Measurements from ENCODE around the gene CUZD1.

Gene CUZD1

GRCh38 chr10:122854648-122855047, 9.0 kb upstream of the CUZD1 start:
- peak; percentile 84 for DNase-seq

DNA sequence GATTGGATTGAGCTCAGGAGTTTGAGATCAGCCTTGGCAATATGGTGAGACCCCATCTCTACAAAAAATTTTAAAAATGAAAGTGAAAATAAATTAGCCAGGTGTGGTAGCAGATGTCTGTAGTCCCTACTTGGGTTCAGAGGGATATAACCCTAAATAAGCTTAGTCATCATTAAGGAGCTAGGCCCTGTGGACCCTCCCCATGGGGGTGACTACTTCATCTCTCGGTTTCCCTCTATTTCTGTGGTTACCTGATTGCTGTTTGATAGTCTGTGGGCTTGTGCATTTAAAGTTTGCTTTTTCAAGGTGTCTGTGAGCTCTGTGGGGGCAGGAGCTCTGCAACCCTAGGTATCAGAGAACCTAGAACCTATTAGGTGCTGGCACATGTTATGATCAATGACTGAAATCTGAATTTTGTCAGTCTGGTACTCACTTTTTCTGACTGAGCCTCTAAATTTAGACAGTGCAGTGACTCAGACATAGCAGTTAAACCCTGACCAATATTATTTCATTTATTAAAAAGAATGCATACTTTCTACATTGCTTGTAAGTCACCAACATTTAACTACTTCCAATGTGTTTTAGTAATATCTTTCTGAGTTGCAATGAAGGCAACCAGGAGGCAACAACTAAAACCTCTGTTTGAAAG, 8.1 kb upstream of the CUZD1 start:
- DNase-seq = peak; percentile 58

DNA sequence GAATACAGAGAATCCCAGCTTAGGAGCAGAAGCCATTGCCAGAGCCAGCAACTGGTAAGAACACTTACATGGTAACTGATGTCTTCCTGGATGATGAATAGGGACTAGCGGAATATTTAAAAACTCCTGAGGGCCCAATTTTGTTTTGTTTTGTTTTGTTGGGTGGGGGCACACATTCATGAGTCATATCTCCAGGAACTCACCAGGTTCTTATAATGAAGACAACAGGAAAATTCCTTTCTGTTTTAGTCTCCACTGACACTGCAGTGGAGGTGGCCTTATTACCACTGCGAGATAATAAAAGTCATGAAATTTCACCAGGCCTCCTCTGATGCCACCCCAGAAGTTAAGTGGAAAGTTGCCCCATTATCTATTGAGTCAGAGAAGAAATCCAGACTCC, 6.6 kb upstream of the CUZD1 start:
- peak; percentile 28 for DNase-seq

DNA sequence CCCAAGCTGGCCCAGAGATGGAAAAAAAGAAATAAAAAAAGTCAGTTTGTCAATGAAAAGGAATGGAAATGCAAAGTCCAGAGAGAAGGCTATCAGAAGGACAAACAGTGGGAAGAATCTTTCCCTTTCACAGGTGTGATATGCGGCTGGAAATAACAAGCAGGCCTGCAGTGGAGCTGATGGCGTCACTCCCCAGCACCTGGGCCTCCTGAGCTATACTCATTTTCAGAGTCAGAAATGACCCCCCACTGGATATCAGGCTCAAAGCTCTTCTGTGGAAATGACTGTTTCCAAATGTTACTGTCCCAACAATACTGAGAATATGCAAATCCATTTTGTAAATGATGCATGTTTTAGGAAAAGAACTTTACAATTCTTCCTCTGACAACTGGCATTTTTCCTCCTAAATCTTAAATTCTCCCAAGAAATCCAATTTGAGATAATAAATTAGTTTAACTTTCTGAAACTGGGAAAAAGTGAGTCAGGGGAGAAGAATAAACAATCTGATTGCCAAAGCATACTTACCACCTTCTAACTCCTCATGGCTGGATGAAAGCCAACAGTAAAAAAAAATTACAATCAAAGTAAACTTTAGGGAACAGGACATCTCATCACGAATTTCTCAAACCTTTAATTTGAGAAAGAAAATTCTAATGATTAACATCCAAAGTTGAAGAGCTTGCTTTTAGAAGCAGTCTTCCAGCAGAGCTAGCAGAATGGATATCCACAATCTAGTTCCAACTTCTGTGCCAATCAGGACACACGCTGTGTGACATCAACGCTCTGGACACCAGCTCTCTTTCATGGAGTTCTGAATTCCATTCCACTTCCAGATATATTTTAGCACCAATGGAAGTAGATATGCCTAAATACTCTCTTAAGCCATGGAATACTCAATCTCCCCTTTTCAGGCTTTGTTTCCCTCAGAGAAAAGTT, 5.3 kb upstream of the CUZD1 start:
- DNase-seq = peak; percentile 29

DNA sequence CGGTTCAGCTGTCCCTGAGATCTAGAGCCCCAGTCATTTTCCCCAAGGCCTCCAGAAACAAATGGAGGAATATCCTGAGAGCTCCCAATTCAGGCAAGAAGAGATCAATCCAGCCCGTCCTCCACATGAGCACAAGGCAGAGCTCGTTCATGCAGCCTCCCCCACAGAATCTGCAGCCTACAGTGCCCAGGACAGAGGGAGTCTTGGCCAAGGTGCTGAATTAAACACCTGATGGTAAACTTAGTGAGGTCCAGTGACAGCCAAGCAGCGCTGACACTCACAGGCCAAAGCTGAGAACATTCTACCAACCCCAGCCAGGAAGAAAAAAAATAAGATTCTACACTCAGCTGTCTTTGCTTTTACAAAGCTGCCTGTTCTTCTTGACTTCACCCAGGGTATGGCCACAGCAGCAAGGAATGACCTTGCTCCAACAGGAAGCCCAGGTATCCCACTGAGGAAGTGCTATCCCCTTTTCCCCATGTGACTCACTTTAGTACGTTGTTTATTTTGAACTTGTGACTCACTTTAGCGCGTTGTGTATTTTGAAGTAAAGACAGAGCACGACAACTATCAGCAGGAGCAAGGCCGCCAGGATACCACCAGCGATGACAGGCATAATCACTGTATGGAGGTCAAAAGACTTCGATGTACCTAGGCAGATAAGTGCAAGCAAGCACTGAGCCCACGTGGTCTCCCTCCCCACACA, 4.4 kb upstream of the CUZD1 start:
- DNase-seq = no peak

GRCh38 chr10:122849090-122849489, 3.4 kb upstream of the CUZD1 start:
- DNase-seq = no peak

GRCh38 chr10:122847782-122848604, 2.3 kb upstream of the CUZD1 start:
- DNase-seq = no peak

DNA sequence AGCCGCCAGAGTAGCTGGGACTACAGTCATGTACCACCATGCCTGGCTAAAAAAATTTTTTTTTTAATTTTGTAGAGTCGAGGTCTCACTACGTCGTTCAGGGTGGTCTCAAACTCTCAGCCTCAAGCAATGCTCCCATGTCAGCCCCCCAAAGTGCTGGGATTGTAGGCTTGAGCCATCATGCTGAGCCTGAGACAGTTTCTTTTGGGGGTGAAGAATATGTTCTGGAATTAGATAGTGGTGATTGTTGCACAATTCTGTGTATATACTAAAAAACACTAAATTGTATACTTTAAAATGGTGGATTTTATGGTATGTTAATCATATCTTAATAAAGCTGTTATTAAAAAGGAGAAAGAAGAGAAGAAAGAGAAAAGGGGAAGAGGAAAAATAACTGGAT, 1.5 kb downstream of the CUZD1 start:
- no peak for DNase-seq

DNA sequence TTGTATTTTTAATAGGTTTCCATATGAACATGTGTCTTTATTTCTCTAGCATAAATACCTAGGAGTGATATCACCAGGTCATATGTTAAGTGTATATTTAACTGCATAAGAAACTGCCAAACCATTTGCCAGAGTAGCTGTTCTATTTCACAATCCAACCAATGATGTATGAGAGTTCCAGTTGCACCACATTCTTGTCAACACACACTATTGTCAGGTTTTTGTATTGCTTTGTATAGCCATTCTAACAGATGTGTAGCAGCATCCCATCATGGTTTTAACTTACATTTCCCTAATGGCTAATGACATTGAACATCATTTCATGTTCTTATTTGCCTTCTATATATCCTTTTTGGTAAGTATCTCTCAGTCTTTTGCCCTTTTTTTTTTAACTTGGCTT, 4.1 kb downstream of the CUZD1 start:
- DNase-seq = no peak

DNA sequence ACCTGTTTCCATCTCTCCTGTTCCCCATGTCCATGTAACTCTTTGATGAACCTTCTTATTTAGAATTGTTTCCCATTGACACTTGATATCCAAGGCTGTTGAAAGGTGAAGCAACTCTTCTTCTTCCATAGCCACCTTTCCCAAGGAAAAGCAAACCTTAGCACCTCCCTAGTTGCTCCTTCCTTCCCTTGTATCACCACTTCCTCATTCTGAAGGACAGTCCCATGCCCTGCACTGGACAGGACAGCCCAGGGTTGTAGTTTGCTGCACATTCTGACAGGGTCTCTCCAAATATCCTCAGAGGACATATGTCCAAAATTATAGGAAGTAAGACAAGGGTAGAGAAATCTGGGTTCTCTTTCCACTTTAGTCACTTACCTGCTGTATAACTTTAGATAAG, 6.2 kb downstream of the CUZD1 start:
- DNase-seq = no peak

DNA sequence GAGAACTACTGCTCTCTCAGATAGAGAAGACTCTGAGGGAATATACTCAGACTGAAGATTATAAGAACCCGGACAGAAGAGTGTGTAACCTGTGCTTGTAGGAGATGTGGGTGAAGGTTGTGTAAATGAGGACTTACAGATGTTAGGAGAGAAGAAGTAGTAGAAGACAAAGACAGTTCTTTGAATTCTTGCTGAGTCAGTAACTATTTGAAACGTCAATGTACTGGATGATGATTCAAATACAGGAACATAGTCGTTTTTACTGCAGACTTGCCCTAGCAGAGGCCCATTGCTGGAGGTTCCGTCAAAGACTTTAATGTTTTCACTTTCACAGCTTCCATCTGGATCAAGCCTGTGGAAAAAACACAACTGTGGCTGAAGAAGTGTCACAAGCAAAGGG, 6.8 kb downstream of the CUZD1 start:
- no peak for DNase-seq

DNA sequence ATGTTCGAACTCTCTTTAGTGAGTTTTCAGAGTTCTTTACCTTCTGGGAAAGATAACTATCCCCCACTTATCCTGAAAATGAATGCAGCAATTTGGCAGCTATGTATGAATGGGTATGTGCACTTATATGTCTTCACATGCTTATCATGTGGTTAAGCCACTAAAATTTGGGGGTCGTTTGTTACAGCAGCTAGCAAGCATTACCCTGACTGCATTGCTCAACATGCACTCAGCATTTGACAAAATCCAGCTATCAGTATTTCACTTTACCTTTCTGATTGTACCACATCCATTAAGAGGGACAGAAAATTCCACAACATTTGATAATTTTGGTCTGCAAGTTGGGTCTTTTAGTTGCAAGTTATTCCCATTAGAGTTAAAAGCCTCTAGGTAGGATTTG, 9.7 kb downstream of the CUZD1 start:
- DNase-seq = no peak

- no peak for DNase-seq
Observed at GRCh38 chr10:122830965-122831353, 14.7 kb downstream of the CUZD1 start.

DNA sequence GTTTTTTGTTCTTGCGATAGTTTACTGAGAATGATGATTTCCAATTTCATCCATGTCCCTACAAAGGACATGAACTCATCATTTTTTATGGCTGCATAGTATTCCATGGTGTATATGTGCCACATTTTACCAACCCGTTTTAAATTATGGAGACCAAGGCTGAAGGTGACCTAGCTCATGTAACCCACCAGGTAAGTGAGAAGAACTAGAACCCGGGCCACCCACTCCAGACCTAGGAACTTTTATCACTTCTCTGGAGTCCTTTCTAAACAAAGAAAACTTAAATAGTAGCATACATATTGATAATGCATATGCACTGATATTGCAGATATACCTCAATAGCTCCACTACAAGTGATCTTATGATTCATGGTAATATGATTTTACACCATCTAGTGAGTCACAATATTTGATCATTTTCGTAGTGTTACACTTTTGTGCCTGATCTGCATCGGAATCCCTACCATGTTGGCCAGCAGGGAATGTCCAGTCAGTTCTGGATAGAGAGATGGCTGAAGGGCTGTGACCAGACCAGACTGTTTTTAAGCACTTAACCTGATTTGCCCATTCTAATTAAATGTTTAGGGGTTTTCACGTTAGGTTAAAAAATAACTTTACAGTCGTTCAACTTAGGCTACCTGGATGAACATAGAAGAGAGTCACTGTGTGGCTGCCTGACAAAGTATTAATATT, 15.2 kb downstream of the CUZD1 start:
- no peak for DNase-seq

- DNase-seq = no peak
Observed at GRCh38 chr10:122829454-122829853, 16.2 kb downstream of the CUZD1 start.

DNA sequence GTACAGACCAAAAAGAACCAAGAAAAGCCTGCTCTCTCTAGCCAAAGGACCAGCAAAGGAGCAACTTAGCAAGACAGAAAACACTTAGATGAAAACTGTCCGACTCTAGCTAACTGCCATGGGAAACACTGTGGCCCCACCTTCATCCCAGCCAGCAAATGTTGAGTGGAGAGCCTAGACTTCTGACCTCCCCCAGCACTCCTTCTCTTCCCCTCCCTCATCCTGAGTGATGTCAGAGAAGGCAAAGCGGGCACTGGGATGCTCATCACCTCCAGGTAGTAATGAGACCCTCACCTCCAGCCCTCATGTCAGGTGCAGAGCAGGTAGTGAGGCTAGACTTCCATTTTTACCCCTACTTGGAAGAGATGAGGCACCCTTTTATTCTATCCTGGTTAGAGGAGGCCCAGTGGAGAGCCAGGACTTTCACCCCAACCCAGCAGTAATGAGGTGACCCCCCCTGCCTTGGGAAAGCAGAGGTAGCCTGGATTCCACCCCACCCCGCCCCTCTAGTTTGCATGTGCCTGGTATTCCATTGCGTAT, 16.9 kb downstream of the CUZD1 start:
- no peak for DNase-seq

DNA sequence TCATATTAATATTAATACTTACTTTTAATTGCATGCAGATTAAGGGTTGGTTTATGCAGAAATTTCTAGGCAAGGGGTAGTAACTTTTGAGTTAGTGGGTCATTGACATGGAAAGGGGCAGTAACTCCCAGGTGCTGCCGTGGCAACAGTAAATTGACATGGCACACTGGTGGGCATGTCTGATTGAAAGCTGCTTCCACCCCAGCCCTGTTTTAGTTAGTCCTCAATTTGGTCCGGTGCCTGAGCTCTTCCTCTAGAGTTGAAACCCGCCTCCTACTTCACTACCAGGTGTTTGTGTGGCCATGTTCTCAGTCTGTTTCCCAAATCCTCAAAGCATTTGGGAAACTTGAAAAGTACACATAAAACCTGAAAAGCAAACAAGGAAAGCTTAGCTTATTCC, 18.4 kb downstream of the CUZD1 start:
- DNase-seq = no peak

DNA sequence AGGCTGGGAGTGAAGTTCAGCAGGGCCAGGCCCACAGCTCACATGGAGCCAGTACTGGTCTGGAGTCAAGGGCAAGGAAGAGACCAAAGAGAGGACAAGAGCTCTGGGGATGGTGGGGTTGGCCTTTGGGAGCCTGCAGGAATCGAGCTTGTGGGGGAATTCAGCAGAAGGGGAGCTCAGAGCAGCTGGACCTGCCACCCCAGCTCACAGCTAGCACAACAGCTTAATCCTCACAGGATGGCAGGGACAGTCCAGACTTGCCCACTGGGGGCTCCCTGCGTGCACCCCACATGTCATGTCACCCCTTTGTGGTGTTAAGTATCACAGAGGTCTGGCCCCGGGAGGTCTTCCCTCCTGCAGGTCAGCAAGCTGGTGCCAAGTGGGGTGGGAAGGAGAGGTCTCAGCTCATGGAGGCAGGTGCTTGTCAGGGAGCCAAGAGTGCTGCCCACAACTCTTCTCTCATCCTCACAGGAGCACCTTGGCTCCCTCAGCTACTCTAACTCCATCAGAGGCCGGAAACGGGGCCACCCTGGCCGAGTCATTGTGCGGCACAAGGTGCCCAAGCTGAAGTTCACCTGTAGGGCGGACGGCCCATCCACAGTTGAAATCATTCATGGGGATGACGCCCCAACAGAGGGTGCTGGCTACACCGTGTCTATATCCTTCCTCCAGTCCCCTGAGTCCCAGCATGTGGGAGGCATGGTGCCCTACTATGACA, 22.5 kb downstream of the CUZD1 start:
- DNase-seq = no peak

DNA sequence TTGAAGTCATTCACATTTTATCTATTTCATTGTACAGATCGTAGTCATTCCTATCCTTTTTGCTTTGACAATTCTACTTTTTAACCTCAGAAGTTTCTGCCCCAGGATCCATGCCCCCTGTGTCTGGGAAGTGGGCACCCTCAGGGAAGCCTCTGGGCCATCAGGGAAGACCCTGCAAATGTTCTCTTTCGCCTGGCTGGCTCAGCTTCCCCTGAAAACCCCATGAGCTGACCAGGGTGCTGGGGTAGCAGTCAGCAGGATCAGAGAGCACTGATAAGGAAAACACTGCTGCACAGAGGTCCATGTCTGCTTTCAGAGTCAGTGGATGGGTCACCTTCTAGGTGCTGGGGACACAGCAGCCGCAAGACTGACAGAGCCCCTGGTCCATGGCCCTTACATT, 23.8 kb downstream of the CUZD1 start:
- DNase-seq = no peak

GRCh38 chr10:122815458-122815857, 30.2 kb downstream of the CUZD1 start:
- DNase-seq = no peak

DNA sequence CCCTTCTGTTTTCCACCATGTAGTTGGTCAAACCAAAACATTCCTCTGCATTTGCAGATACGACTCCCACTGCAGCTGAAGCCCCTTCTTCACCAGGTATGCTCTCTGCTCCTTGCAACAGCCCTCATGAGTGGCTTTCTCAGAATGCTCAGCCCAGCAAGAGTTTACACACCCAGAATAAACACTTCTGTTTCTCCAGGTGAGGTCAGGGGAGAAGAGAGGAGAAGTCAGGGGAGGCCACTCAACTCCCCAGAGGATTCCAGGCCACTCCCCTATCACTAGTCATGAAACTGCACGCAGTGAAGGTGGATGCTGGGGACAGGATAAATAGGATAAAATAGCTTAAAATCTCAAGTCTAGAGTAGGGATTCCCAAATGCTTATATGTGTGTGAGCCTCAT, 31.2 kb downstream of the CUZD1 start:
- DNase-seq = no peak
